Upper lobe of left lung (tissue), 6 donors: ENCODE results near the gene OSTC. TPM values are rescaled to one million over a fixed set of nuclear protein-coding genes. Genes with fewer than 3 reads are reported as not detected.

Experiments
- ATAC-seq, 2 donors: fragments of 200-7000 bp; cut with Tn5 transposase; one replicate each; pipeline ENCODE4 v1.9.1; 2022; ENCODE audit warnings: mild to moderate bottlenecking in 2 of 2, moderate library complexity in 2 of 2; ENCODE audit not compliant: low FRiP score in 2 of 2
- DNase-seq, 2 donors: peaks; one replicate each; pipeline ENCODE4 v3.0.0-alpha.2; 2019 to 2020
- H3K27ac ChIP-seq, 4 donors: fragments of 200-600 bp; sonication (generic); one replicate each; pipeline ENCODE4 v1.5.1; 2016 to 2019
- H3K27me3 ChIP-seq, 4 donors: fragments of 200-600 bp; sonication (generic); one replicate each; pipeline ENCODE4 v1.5.1; 2017 to 2019
- H3K36me3 ChIP-seq, 4 donors: fragments of 200-600 bp; sonication (generic); one replicate each; pipeline ENCODE4 v1.5.1; 2016 to 2019
- H3K4me1 ChIP-seq, 4 donors: fragments of 200-600 bp; sonication (generic); one replicate each; pipeline ENCODE4 v1.5.1; 2018 to 2019
- H3K4me3 ChIP-seq, 4 donors: fragments of 200-600 bp; sonication (generic); one replicate each; pipeline ENCODE4 v1.5.1; 2017 to 2019; ENCODE audit warnings: mild to moderate bottlenecking in 2 of 4, moderate library complexity in 1 of 4
- H3K9me3 ChIP-seq, 4 donors: fragments of 200-600 bp; sonication (generic); one replicate each; pipeline ENCODE4 v1.5.1; 2018 to 2019
- EP300 ChIP-seq, 4 donors: sonication (generic); formaldehyde crosslinking; IDR thresholded peaks; one replicate each; pipeline ENCODE4 v1.5.1; 2017; ENCODE audit warnings: antibody characterized with exemption in 4 of 4, control low read depth in 2 of 4
- POLR2A ChIP-seq, 4 donors: fragments of 450-650 bp; IDR thresholded peaks; one replicate each; pipeline ENCODE4 v1.5.1; 2016 to 2017; ENCODE audit warnings: antibody characterized with exemption in 4 of 4, mild to moderate bottlenecking in 2 of 4
- POLR2AphosphoS5 ChIP-seq, 2 donors: sonication (generic); formaldehyde crosslinking; IDR thresholded peaks; one replicate each; pipeline ENCODE4 v1.5.1; 2017; ENCODE audit warnings: antibody characterized with exemption in 2 of 2
- WGBS, 2 donors: methylation state at CpG; one replicate each; pipeline ENCODE4 v1.1.5; 2017 to 2018; 5-methylcytosine and 5-hydroxymethylcytosine counted together
- total RNA-seq, 6 donors: library from RNA; depleted of rRNA in 4 of 6; stranded (reverse); fragments of >200 nt in 4 of 6; gene quantifications; one replicate each; pipeline versions ENCODE4 v1.1.0 to v1.2.1, GENCODE V29; 2016 to 2021
- TF ChIP-seq, protein P1 (sequence below), 6 experiments: fragments of 450-650 bp in 4 of 6; fragments of 200-600 bp in 2 of 6; sonication (generic) in 2 of 6; IDR thresholded peaks; one replicate each; pipeline ENCODE4 v1.5.1; 2016 to 2019; ENCODE audit warnings: antibody characterized with exemption in 6 of 6
- donor health status: DM: no; HTN: no; CAD: no; lungs with moderate emphysema.
- donor health status: DM: no; HTN: yes; CAD: no; lungs with severe emphysema.

OSTC gene
- total RNA-seq = 10 to 100 TPM in 5 of 6 donors, 1 to 10 TPM in 1; 7.5 to 77.2 (median 51.3) TPM

GRCh38 chr4:108650212-108651013, at the start of gene OSTC:
Gene OSTC (plus strand): TSS chr4:108650599. CDS start chr4:108650656, 57 bp downstream.
- WGBS, 2 donors = 0 to 1% methylated on average over 40 to 45 of the region's 45 CpGs

DNA sequence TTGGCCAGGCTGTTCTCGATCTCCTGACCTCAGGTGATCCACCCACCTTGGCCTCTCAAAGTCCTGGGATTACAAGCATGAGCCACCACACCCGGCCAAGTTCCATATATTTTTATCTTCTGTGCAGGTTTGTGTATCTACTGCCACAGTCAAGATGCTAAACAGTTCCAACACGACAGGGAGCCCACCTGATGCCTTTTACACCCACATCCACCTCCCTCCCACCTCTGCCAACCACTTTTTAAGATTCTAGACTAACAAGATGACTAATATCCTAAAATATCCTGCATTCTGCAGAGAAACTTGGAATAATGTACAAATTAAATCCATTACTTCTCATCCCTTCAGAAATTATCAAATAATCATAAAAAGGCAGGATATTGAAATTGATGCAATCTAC, 49.3 kb upstream of the OSTC start:
- H3K36me3 ChIP-seq = no peaks in the 10 kb centered on the region
- H3K27me3 ChIP-seq = no peaks in the 10 kb centered on the region
- no peak overlapping the region for H3K4me3 ChIP-seq
- no peaks in the 10 kb centered on the region for H3K9me3 ChIP-seq
- 85 to 86% methylated on average over 3 of the region's 3 CpGs for WGBS, 2 donors
- no peak for TF ChIP-seq POLR2A (IDR thresholded peaks at IDR 0.05)
- TF ChIP-seq POLR2AphosphoS5 (IDR thresholded peaks at IDR 0.05) = no peak
- TF ChIP-seq, protein P1, sequence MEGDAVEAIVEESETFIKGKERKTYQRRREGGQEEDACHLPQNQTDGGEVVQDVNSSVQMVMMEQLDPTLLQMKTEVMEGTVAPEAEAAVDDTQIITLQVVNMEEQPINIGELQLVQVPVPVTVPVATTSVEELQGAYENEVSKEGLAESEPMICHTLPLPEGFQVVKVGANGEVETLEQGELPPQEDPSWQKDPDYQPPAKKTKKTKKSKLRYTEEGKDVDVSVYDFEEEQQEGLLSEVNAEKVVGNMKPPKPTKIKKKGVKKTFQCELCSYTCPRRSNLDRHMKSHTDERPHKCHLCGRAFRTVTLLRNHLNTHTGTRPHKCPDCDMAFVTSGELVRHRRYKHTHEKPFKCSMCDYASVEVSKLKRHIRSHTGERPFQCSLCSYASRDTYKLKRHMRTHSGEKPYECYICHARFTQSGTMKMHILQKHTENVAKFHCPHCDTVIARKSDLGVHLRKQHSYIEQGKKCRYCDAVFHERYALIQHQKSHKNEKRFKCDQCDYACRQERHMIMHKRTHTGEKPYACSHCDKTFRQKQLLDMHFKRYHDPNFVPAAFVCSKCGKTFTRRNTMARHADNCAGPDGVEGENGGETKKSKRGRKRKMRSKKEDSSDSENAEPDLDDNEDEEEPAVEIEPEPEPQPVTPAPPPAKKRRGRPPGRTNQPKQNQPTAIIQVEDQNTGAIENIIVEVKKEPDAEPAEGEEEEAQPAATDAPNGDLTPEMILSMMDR (IDR thresholded peaks at IDR 0.05) = no peak
- TF ChIP-seq EP300 (IDR thresholded peaks at IDR 0.05) = no peak
- H3K27ac ChIP-seq = no peak overlapping the region
- no peak for ATAC-seq
- DNase-seq = no peak
- H3K4me1 ChIP-seq = no peaks in the 10 kb centered on the region

More at GRCh38 chr4:108650212-108651013, at the start of gene OSTC:
- peak within 1 kb of the TSS; percentile 79 to 89 (median 86) for H3K27ac ChIP-seq
- ATAC-seq = peak; percentile 97 to 99
- H3K4me1 ChIP-seq = peaks cover 8 to 30% (median 14%) of the 10 kb centered on the region in 4 donors
- peak; percentile 96 for DNase-seq
- no peaks in the 10 kb centered on the region for H3K27me3 ChIP-seq
- TF ChIP-seq, protein P1 (IDR thresholded peaks at IDR 0.05) = peak in 1 of 6 experiments; percentile 6
- TF ChIP-seq POLR2A (IDR thresholded peaks at IDR 0.05) (peak in 1 of 4 donors; percentile 77), POLR2AphosphoS5 (IDR thresholded peaks at IDR 0.05) (peak; percentile 72 to 78), EP300 (IDR thresholded peaks at IDR 0.05) (no peak)
- no peaks in the 10 kb centered on the region for H3K36me3 ChIP-seq
- H3K9me3 ChIP-seq = no peaks in the 10 kb centered on the region
- H3K4me3 ChIP-seq = peak within 1 kb of the TSS; percentile 70 to 85 (median 78)

- no peaks in the 10 kb centered on the region for H3K9me3 ChIP-seq
- H3K4me3 ChIP-seq = no peak overlapping the region
- no peak overlapping the region for H3K27ac ChIP-seq
- ATAC-seq (no peak), DNase-seq (no peak)
- no peaks in the 10 kb centered on the region for H3K4me1 ChIP-seq
- WGBS, 2 donors = 85 to 86% methylated on average over 1 of the region's 1 CpG
- no peaks in the 10 kb centered on the region for H3K36me3 ChIP-seq
- no peaks in the 10 kb centered on the region for H3K27me3 ChIP-seq
- TF ChIP-seq POLR2A (IDR thresholded peaks at IDR 0.05) = no peak
- no peak for TF ChIP-seq EP300 (IDR thresholded peaks at IDR 0.05)
- TF ChIP-seq, protein P1 (IDR thresholded peaks at IDR 0.05) = no peak
Measured at GRCh38 chr4:108601532-108601931, 48.9 kb upstream of the OSTC start.

DNA sequence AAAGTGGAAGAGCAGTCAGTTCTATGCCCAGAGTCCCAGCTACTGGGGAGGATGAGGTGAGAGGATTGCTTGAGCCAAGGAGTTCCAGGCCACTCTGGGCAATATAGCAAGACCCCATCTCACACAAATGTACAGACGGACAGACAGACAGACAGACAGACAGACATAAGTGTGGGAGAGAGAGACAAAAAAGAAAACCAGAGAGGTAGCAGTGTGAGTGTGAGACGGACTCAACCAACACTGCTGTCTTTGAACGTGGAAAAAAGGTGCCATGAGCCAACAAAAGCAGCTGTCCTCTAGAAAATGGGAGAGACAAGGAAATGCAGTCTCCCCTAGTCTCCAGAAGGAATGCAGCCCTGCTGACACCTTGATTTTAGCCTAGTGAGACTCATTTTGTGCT, 48.2 kb upstream of the OSTC start:
- no peaks in the 10 kb centered on the region for H3K27me3 ChIP-seq

More for the DNA sequence above, 48.2 kb upstream of the OSTC start:
- no peak overlapping the region for H3K27ac ChIP-seq
- WGBS, 2 donors = 75 to 86% methylated on average over 3 of the region's 3 CpGs
- DNase-seq = no peak
- no peaks in the 10 kb centered on the region for H3K36me3 ChIP-seq
- H3K9me3 ChIP-seq = no peaks in the 10 kb centered on the region
- ATAC-seq = no peak
- TF ChIP-seq EP300 (IDR thresholded peaks at IDR 0.05) (no peak), POLR2AphosphoS5 (IDR thresholded peaks at IDR 0.05) (no peak), POLR2A (IDR thresholded peaks at IDR 0.05) (no peak)
- TF ChIP-seq, protein P1 (IDR thresholded peaks at IDR 0.05) = no peak
- no peak overlapping the region for H3K4me3 ChIP-seq
- H3K4me1 ChIP-seq = no peaks in the 10 kb centered on the region
